Measurements from ENCODE around the gene CDCA5.

- TF ChIP-seq CTCF (IDR thresholded peaks at IDR 0.05; ENCODE audit: low read depth, low read length) (no peak), EZH2phosphoT487 (IDR thresholded peaks at IDR 0.05; ENCODE audit: low read depth) (no peak)
Observed at GRCh38 chr11:65107751-65108468, 24.1 kb upstream of the CDCA5 start.

Measured in OCI-LY3 (cell line).